ENCODE results near the gene KRTAP19-1. TPM values are rescaled to one million over a fixed set of nuclear protein-coding genes. Genes with fewer than 3 reads are reported as not detected.

KRTAP19-1 gene
- total and polyA plus RNA-seq, 11 donors, result not detected

DNA sequence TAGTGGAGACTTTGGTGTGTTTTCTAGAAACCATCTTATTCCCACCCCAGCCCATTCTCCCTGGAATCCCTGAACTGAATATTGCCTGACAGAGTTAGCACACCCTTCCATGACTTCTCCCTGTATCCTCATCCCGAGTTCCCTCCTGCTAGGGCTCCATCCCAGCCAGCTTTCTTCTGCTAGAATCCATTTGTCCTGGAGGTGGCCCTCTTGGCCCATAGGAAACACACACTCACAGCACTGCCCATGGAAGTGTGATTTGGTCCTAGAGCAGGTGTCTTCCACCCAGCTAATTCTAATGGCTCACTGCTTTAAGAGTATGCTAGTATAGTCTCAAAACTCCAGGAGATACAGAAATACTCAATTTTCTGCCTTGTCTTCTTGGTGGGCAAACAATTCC, 36.0 kb downstream of the KRTAP19-1 start:
- no peak overlapping the region for H3K27ac ChIP-seq
- ATAC-seq (peak; percentile 64 to 89 (median 82)), DNase-seq (peak in 1 of 5 donors; percentile 30)
- WGBS, 4 donors, result 28 to 52% (median 43%) methylated on average over 1 of the region's 1 CpG
- TF ChIP-seq, protein P1, sequence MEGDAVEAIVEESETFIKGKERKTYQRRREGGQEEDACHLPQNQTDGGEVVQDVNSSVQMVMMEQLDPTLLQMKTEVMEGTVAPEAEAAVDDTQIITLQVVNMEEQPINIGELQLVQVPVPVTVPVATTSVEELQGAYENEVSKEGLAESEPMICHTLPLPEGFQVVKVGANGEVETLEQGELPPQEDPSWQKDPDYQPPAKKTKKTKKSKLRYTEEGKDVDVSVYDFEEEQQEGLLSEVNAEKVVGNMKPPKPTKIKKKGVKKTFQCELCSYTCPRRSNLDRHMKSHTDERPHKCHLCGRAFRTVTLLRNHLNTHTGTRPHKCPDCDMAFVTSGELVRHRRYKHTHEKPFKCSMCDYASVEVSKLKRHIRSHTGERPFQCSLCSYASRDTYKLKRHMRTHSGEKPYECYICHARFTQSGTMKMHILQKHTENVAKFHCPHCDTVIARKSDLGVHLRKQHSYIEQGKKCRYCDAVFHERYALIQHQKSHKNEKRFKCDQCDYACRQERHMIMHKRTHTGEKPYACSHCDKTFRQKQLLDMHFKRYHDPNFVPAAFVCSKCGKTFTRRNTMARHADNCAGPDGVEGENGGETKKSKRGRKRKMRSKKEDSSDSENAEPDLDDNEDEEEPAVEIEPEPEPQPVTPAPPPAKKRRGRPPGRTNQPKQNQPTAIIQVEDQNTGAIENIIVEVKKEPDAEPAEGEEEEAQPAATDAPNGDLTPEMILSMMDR (IDR thresholded peaks at IDR 0.05), result peak in 10 of 12 donors; percentile 5 to 53 (median 37)
- TF ChIP-seq POLR2A (IDR thresholded peaks at IDR 0.05), result no peak
- H3K9me3 ChIP-seq, result no peaks in the 10 kb centered on the region
- H3K4me1 ChIP-seq, result no peaks in the 10 kb centered on the region
- H3K36me3 ChIP-seq, result no peaks in the 10 kb centered on the region
- intact Hi-C loops (cut with DNase I), result loop anchor here (2.0 to 10.0 kb wide), 5 partner anchors 288 to 643 kb away; no protein-coding TSS in a partner anchor
- H3K4me3 ChIP-seq, result no peak overlapping the region
- H3K27me3 ChIP-seq, result no peaks in the 10 kb centered on the region

DNA sequence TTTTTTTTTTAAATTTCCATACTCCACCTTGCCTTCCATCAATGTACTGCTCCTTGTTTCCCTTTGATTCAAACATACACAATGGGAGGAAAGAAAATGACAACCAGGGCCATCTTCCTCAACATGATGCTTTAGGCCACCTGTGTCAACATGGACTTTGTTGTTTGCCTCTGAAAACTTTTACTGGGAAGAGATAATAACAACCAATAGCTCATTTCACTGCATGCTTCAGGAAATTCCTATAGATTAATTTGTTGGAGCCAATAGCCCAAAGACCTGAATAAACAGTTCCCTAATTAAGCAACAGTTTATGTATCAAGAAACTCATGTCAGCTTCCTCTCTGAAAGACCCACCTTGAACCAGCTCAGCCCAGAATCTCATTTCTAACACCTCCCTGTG, 36.9 kb downstream of the KRTAP19-1 start:
- intact Hi-C loops (cut with DNase I), result loop anchor here (5.0 to 10.0 kb wide), 4 partner anchors 289 to 644 kb away; no protein-coding TSS in a partner anchor
- Histone ChIP-seq H3K4me1 (no peaks in the 10 kb centered on the region), H3K9me3 (no peaks in the 10 kb centered on the region), H3K27me3 (no peaks in the 10 kb centered on the region), H3K4me3 (no peak overlapping the region), H3K36me3 (no peaks in the 10 kb centered on the region), H3K27ac (no peak overlapping the region)
- no peak for TF ChIP-seq POLR2A (IDR thresholded peaks at IDR 0.05)
- TF ChIP-seq, protein P1 (IDR thresholded peaks at IDR 0.05), result no peak
- DNase-seq (no peak), ATAC-seq (no peak)

DNA sequence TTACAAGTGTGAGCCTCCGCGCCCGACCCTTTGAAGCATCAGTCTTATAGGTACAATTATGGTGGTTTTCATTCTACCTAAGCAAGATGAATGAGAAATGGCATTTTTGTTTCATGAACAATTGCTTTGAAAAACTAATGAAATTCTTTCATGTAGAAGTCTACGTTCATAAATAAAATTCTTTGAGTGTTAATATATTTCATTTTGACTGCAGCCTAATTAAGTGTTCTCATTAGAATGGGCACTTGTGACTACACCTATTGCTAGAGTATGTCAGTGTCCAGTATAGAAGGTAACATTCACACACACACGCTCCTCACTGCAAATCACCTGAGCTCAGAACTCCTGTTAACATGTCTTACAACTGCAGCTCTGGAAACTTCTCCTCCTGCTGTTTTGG, 40.2 kb downstream of the KRTAP19-1 start, which contains the start of gene KRTAP15-1:
TSS of gene KRTAP15-1 (plus strand) at position 301 of the 400 bp plus-strand sequence. CDS start at position 354, 53 bp downstream.
- Histone ChIP-seq H3K4me1 (no peaks in the 10 kb centered on the region), H3K9me3 (no peaks in the 10 kb centered on the region), H3K27me3 (no peaks in the 10 kb centered on the region), H3K4me3 (no peak within 1 kb of the TSS), H3K36me3 (no peaks in the 10 kb centered on the region), H3K27ac (no peak within 1 kb of the TSS)
- 92 to 95% (median 94%) methylated on average over 5 of the region's 5 CpGs for WGBS, 4 donors
- TF ChIP-seq, protein P1 (IDR thresholded peaks at IDR 0.05), result no peak
- TF ChIP-seq POLR2A (IDR thresholded peaks at IDR 0.05), result no peak
- ATAC-seq (no peak), DNase-seq (no peak)
- intact Hi-C loops (cut with DNase I), result loop anchor here (5.0 to 10.0 kb wide), 5 partner anchors 95 to 647 kb away; partner anchors contain the start of gene KRTAP23-1 (in 1 of the 10)

DNA sequence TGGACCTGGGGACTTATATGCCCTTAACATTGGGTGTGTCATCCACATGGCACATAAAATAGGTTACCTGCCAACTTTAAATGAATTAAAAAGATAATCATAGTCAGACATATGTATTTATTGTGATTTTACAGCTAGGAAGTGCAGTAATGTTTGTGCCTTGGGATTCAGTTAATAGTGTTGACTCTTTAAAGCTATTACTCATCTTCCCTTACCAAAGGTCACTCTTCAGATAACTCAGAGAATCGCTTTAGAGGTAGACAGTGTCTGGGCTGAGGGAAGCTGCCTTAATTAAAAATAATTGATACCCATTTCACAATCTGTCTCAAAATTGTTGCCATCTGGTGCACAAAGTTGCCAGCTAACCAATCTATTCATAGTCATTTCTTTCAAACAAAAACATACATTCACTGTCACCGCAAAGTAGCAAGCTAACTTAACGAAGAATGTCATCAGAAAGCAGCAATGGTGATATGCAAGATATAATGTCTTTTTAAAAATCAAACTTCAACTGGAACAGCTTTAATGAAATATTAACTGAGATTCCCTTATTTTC, 43.1 kb downstream of the KRTAP19-1 start:
- Histone ChIP-seq H3K4me1 (no peaks in the 10 kb centered on the region), H3K4me3 (no peak overlapping the region), H3K27ac (no peak overlapping the region), H3K9me3 (no peaks in the 10 kb centered on the region), H3K36me3 (no peaks in the 10 kb centered on the region), H3K27me3 (no peaks in the 10 kb centered on the region)
- TF ChIP-seq, protein P1 (IDR thresholded peaks at IDR 0.05), result no peak
- intact Hi-C loops (cut with DNase I), result loop anchor here in 1 of 10 donors (10.0 kb wide), 1 partner anchor 92 kb away; the partner anchor contains the start of gene KRTAP23-1
- no peak for DNase-seq
- no peak for ATAC-seq
- WGBS, 4 donors, result 71 to 79% (median 72%) methylated on average over 3 of the region's 3 CpGs

Data from heart left ventricle (tissue), 16 donors.